K562 (cell line): ENCODE measurements around the gene NR6A1. TPM values are rescaled to one million over a fixed set of nuclear protein-coding genes. Genes with fewer than 3 reads are reported as not detected.

Experiments
- ARID1B ChIP-seq: fragments of 450-650 bp; IDR thresholded peaks from 2 replicates; pipeline ENCODE4 v1.6.1; 2016; ENCODE audit warnings: antibody characterized with exemption, mild to moderate bottlenecking, inconsistent platforms
- ARNT ChIP-seq, 2 experiments: fragments of 450-650 bp; IDR thresholded peaks; 2 replicates each; pipeline ENCODE4 v1.6.1; 2016; ENCODE audit warnings: mild to moderate bottlenecking in 1 of 2
- CUX1 ChIP-seq: fragments of 200-800 bp; sonication (Bioruptor generic); IDR thresholded peaks from 2 replicates; pipeline ENCODE4 v1.6.1; 2016; ENCODE audit warnings: missing genetic modification characterization, missing compliant biosample characterization
- HCFC1 ChIP-seq: IDR thresholded peaks from 2 replicates; pipeline ENCODE4 v1.6.1; 2012; ENCODE audit warnings: low read depth, low read length, improper control_type of control experiment
- MAFK ChIP-seq: IDR thresholded peaks from 2 replicates; pipeline ENCODE4 v1.6.1; 2011; ENCODE audit warnings: low read length, improper control_type of control experiment
- MLLT1 ChIP-seq, 2 experiments: fragments of 450-650 bp; IDR thresholded peaks; 2 replicates each; pipeline ENCODE4 v1.6.1; 2016
- MTA3 ChIP-seq: fragments of 450-650 bp; formaldehyde crosslinking; IDR thresholded peaks from 2 replicates; pipeline ENCODE4 v1.6.1; 2017; ENCODE audit warnings: mild to moderate bottlenecking, borderline replicate concordance
- NFXL1 ChIP-seq: fragments of 450-650 bp; formaldehyde crosslinking; IDR thresholded peaks from 2 replicates; pipeline ENCODE4 v1.4.0; 2021; ENCODE audit warnings: mild to moderate bottlenecking
- NR4A1 ChIP-seq, 2 experiments: fragments of 250-450 bp in 1 of 2; fragments of 450-650 bp in 1 of 2; sonication (Bioruptor Pico) in 1 of 2; IDR thresholded peaks; 2 replicates each; pipeline versions ENCODE4 v1.4.0 to v1.6.1; 2016 to 2020; ENCODE audit warnings: mild to moderate bottlenecking in 2 of 2, missing compliant biosample characterization in 1 of 2, missing genetic modification characterization in 1 of 2, moderate library complexity in 1 of 2
- PTRF ChIP-seq: fragments of 450-650 bp; IDR thresholded peaks from 2 replicates; pipeline ENCODE4 v1.6.1; 2016; ENCODE audit warnings: mild to moderate bottlenecking, missing genetic modification characterization, missing compliant biosample characterization
- SMARCE1 ChIP-seq: fragments of 450-650 bp; IDR thresholded peaks from 2 replicates; pipeline ENCODE4 v1.7.1; 2016; ENCODE audit warnings: mild to moderate bottlenecking
- TAF1 ChIP-seq: IDR thresholded peaks from 2 replicates; pipeline ENCODE4 v1.6.1; 2011; ENCODE audit warnings: mild to moderate bottlenecking, low read length, moderate library complexity; ENCODE audit not compliant: insufficient read depth, control insufficient read depth, severe bottlenecking; ENCODE audit errors: extremely low read depth
- TAF7 ChIP-seq: fragments of 450-650 bp; IDR thresholded peaks from 2 replicates; pipeline ENCODE4 v1.6.1; 2016; ENCODE audit warnings: missing genetic modification characterization, missing compliant biosample characterization
- ZFP36 ChIP-seq: fragments of 150-350 bp; IDR thresholded peaks from 2 replicates; pipeline ENCODE4 v1.6.1; 2018; ENCODE audit warnings: low read length, low read depth; ENCODE audit not compliant: partially characterized antibody
- ZNF253 ChIP-seq: fragments of 250-450 bp; sonication (Bioruptor Pico); conservative IDR thresholded peaks from 2 replicates; pipeline ENCODE4 v1.6.1; 2021; ENCODE audit warnings: mild to moderate bottlenecking
- ZNF263 ChIP-seq: sonication (generic); formaldehyde crosslinking; IDR thresholded peaks from 2 replicates; pipeline ENCODE4 v1.8.0; 2022; ENCODE audit warnings: mild to moderate bottlenecking, missing genetic modification reagents, borderline replicate concordance
- ZNF586 ChIP-seq: fragments of 450-650 bp; formaldehyde crosslinking; conservative IDR thresholded peaks from 2 replicates; pipeline ENCODE4 v1.4.0; 2020; ENCODE audit warnings: mild to moderate bottlenecking, moderate library complexity
- polyA plus RNA-seq, 8 experiments: library from polyadenylated mRNA; depleted of rRNA in 4 of 8; stranded (reverse) in 5 of 8; unstranded in 3 of 8; fragments of >200 nt; fragmentation: Nextera tagmentation in 2 of 8; fragmentation: Illumina TruSeq in 1 of 8; extraction: Ambion mirVana in 2 of 8; extraction: Trizol in 1 of 8; gene quantifications; 2 replicates each; pipeline versions ENCODE4 v1.2.1 to v1.2.3, GENCODE V29; 2011 to 2014; ENCODE audit warnings: inconsistent platforms in 1 of 8, missing spikeins in 1 of 8
- total RNA-seq, 7 experiments: library from RNA; depleted of rRNA in 6 of 7; stranded (reverse); fragments of >200 nt in 6 of 7; fragmentation: Illumina TruSeq in 2 of 7; extraction: Trizol in 2 of 7; gene quantifications; 2 replicates each; pipeline versions ENCODE4 v1.2.1 to v1.2.3, GENCODE V29; 2011 to 2021; ENCODE audit warnings: low replicate concordance in 1 of 7
- TF ChIP-seq, protein P1 (sequence below): fragments of 450-650 bp; conservative IDR thresholded peaks from 2 replicates; pipeline ENCODE4 v1.6.1; 2016; ENCODE audit warnings: missing genetic modification characterization, low read depth, mild to moderate bottlenecking, missing compliant biosample characterization, moderate library complexity
- TF ChIP-seq, protein P2 (sequence below): fragments of 450-650 bp; IDR thresholded peaks from 2 replicates; pipeline ENCODE4 v1.6.1; 2017; ENCODE audit warnings: mild to moderate bottlenecking, moderate library complexity

Gene NR6A1
- total and polyA plus RNA-seq, 9 of the 15 experiments (the other 6 are each of a cell fraction or from before 2014, with no cell fraction given) = 9.7 to 55.4 (median 28.3) TPM

DNA sequence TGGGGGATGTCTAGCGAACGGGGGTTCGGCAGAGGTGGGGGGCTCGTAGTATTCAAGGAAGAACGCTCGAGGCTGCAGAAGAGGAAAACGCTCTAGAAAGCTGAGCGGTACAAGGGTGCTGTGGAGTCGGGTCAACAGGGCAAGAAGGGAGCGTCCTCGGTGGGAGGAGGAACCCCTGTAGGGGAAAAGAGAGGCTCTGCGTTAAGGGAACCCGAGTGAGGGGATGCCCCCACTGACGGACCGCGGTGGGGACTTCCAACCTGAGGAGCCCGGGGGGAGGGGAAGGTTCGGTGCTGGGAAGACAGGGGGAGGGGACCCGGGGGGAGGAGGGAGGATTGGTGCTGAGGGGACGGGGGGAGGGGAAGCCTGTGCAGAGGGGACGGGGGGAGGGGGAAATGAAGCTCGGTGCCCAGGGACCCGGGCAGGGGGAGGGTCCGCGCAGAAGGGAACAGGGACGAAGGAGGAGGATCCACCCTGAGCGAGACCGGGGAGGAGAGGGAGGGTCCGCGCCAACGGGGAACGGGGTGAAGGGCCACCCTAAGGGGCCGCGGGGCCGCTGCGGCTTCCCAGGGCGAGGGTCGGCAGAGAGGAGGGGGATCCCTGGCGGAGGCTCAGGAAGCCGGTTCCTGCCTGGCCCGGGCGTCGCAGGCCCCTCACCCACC, 621 bp downstream of the NR6A1 start (continued):
- TF ChIP-seq MTA3 (0 out of 2 replicates have a peak, but pooled peaks have one; percentile 1), ARID1B (peak; percentile 18; the same call in 1 of the 2 replicates), SMARCE1 (peak; percentile 32; the same call in 1 of the 2 replicates), ZNF253 (CRISPR knock-in tag) (no peak), ZNF586 (CRISPR knock-in tag) (no peak), TAF1 (peak; percentile 41), TAF7 (tag) (0 out of 2 replicates have a peak, but pooled peaks have one; percentile 21), NFXL1 (no peak), MAFK (no peak), ZNF263 (CRISPR knock-in tag) (peak; percentile 61; the same call in 1 of the 2 replicates), NR4A1 (CRISPR knock-in tag; IDR thresholded peaks at IDR 0.05) (no peak), NR4A1 (tag; IDR thresholded peaks at IDR 0.05) (no peak), MLLT1 (IDR thresholded peaks at IDR 0.05) (peak; percentile 8 to 18; a peak in 1 of 4 replicates), CUX1 (CRISPR knock-in tag) (no peak), ZFP36 (no peak), HCFC1 (no peak), PTRF (tag) (no peak), ARNT (IDR thresholded peaks at IDR 0.05) (peak in 1 of 2 experiments; percentile 30; a peak in 1 of 4 replicates)
- TF ChIP-seq, protein P1, sequence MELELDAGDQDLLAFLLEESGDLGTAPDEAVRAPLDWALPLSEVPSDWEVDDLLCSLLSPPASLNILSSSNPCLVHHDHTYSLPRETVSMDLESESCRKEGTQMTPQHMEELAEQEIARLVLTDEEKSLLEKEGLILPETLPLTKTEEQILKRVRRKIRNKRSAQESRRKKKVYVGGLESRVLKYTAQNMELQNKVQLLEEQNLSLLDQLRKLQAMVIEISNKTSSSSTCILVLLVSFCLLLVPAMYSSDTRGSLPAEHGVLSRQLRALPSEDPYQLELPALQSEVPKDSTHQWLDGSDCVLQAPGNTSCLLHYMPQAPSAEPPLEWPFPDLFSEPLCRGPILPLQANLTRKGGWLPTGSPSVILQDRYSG = no peak
- TF ChIP-seq, protein P2, sequence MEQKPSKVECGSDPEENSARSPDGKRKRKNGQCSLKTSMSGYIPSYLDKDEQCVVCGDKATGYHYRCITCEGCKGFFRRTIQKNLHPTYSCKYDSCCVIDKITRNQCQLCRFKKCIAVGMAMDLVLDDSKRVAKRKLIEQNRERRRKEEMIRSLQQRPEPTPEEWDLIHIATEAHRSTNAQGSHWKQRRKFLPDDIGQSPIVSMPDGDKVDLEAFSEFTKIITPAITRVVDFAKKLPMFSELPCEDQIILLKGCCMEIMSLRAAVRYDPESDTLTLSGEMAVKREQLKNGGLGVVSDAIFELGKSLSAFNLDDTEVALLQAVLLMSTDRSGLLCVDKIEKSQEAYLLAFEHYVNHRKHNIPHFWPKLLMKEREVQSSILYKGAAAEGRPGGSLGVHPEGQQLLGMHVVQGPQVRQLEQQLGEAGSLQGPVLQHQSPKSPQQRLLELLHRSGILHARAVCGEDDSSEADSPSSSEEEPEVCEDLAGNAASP = no peak
